ENCODE data around the gene ZNF565.

- no peak for TF ChIP-seq POLR2A (IDR thresholded peaks at IDR 0.05)
- TF ChIP-seq, protein P1, sequence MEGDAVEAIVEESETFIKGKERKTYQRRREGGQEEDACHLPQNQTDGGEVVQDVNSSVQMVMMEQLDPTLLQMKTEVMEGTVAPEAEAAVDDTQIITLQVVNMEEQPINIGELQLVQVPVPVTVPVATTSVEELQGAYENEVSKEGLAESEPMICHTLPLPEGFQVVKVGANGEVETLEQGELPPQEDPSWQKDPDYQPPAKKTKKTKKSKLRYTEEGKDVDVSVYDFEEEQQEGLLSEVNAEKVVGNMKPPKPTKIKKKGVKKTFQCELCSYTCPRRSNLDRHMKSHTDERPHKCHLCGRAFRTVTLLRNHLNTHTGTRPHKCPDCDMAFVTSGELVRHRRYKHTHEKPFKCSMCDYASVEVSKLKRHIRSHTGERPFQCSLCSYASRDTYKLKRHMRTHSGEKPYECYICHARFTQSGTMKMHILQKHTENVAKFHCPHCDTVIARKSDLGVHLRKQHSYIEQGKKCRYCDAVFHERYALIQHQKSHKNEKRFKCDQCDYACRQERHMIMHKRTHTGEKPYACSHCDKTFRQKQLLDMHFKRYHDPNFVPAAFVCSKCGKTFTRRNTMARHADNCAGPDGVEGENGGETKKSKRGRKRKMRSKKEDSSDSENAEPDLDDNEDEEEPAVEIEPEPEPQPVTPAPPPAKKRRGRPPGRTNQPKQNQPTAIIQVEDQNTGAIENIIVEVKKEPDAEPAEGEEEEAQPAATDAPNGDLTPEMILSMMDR (IDR thresholded peaks at IDR 0.05) = no peak
These were observed 72.0 kb downstream of the ZNF565 start for GRCh38 chr19:36142496-36142895.

Data from stomach (tissue), 4 donors.